SKM-1 treated with dmso at 0.1 percent for 144 hours (cell line): ENCODE results near the gene FOXN4.

ENCODE experiments used
- DNase-seq: peaks from one replicate; lab custom pipeline; 2025; ENCODE audit not compliant: unreplicated experiment; lab: John Stamatoyannopoulos, UW

FOXN4 gene

GRCh38 chr12:109307051-109307450 lies 2.0 kb downstream of the FOXN4 start:
- DNase-seq, result no peak

- no peak for DNase-seq
Observed at GRCh38 chr12:109305547-109305946, 3.5 kb downstream of the FOXN4 start.

DNA sequence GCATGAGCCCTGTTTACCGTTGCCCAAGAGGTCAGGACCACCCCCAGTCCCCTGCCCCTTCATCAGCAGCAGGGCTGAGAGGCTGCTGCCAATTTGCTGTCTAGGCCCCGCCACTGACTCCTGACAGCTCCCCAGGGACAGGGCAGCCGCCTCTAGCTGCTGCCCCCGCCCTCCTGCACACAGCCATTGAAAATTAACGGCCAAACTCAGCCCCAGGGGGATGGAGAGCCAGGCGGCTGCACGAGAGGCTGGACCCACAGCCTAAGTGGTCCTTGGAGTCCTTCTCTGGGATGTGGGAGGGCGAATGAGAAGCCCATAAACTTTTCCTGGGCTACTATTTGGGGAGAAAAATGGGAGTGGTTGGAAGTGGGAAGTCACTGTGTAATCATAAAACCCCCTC lies 4.6 kb downstream of the FOXN4 start:
- DNase-seq, result no peak

GRCh38 chr12:109302770-109303169 lies 6.3 kb downstream of the FOXN4 start:
- no peak for DNase-seq

DNA sequence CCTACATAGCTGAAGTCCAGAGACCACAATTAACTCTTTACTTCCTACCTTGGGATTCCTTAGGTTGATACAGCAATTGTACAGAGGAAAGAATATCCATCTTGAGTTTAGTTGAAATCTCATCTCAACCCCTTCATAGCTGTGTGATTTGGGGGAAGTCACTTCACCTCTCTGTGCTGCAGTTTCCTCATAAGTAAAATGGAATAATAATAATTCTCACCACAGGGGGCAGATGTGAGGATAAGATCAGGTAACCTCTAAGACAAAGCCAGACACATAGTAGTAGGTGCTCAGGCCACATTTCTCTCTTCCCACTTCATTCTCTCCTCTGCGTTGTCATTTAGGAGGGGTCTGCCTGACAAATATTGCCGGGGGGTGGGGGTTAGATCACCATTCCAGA lies 6.7 kb downstream of the FOXN4 start:
- no peak for DNase-seq

DNA sequence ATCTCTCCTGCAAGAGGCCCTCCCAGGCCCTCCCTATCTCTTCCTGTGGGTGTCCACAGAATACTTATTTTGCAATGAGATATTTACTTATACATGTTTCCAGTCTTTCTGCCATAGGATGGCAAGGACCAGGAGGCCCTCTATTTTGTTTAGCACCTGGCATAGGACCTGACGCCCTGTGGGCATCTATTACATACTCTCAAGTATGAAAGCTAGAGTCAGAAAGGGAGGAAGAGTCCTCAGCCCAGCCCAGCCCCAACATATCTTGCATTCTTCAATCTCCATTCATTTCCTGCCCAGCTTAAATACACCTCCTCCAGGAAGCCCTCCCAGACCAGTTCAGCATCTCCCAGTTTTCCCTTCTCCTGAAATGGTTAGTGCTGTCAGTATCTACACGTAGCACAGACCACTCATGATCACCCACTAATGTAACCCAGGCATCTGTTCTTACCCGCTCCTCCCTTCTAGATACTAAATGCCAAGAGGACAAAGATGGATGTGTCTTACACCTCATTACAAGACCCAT lies 7.4 kb downstream of the FOXN4 start:
- no peak for DNase-seq

- DNase-seq, result no peak
Observed at GRCh38 chr12:109299849-109300248, 9.2 kb downstream of the FOXN4 start.

DNA sequence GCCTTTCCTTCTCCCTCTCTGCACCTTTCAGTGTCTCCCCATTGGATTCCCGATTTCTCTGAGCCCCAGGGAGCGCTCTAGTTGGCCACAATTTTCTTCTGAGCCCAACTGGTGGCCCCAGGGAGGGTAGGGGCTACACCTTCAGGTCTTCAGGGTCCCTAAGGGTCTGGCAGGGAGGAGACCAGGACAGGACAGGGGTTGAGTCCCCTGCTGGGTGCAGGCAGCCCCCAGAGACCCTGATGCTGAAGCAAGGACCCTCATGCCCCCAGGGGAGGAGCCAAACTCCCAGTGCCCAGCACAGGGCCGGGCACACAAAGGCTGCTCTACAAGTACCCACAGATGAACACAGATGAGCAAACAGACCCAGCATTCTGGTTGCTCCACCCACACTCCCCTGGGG lies 12.7 kb downstream of the FOXN4 start:
- no peak for DNase-seq

DNA sequence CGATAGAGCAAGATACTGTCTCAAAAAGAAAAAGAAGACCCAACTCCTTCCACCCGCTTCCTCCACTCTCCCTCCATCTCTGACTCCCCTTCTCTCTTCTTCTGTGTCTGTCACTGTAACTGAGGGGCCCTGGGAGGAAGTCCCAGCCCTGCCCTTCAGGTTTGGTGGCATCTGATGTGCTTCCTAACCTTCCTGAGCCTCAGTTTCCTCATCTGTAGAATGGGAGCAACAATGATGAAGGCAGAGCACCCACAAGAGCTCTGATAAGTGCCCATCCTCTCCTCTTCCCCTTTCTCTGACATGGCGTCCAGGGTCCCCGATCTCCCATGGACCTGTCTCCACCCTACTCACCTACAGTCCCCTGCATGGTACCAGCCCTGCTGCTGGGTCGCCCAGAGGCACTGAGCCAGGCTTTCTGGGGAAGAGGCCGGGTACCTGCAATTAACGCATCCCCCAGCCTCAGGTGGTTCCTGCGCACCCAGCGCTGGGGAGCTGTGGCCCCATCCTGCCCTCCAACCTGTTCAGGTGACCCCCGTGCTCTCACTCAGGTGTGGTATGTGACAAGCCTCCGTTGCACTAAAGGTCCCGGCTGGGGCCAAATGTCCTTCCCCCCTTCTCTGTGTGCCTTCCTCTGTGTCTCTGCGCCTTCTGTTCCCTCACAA lies 13.2 kb downstream of the FOXN4 start:
- no peak for DNase-seq

- DNase-seq, result no peak
Observed at GRCh38 chr12:109294286-109294796, 14.7 kb downstream of the FOXN4 start.

GRCh38 chr12:109293106-109293505 lies 16.0 kb downstream of the FOXN4 start:
- no peak for DNase-seq

- DNase-seq, result no peak
Observed at GRCh38 chr12:109292342-109292711, 16.8 kb downstream of the FOXN4 start.

DNA sequence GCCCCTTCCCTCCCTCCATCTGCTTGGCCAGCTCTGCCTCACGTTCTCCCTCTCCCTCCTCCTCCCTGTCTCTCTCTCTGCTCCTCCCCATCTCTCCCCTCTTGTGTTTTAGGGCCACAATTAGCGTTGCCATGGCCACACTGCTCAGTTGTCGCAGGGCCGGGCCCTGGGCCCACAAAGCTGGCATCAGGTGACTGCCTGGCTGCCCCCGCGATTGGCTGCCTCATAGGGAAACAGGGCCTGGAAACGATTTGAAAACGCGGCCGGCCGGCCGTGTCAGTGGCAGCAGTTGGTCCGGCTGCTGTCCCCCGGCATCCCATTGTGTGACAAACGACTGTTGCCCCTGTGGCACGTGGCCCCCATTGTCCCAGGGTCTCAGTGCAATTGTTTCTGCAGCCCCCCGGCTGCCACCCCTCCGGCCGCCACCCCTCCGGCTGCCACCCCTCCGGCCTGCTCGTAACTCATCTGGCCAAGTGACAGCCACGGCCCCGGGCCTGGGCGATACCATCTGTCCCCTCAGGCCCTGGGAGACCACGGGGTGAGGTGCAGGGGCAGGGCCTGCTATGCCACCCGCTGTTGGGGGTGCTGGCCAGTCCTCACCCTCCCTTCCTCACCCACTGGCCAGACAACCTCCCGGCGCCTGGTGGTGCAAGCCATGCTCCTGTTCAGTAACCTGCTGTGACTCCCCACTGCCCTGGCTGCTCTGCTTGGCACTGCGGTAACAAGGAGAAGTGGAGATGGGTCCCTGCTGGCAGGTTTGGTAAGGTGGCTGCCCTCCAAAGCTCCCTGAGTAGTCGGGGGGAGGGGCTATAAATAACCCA lies 17.4 kb downstream of the FOXN4 start:
- no peak for DNase-seq

GRCh38 chr12:109291117-109291516 lies 18.0 kb downstream of the FOXN4 start:
- no peak for DNase-seq

DNA sequence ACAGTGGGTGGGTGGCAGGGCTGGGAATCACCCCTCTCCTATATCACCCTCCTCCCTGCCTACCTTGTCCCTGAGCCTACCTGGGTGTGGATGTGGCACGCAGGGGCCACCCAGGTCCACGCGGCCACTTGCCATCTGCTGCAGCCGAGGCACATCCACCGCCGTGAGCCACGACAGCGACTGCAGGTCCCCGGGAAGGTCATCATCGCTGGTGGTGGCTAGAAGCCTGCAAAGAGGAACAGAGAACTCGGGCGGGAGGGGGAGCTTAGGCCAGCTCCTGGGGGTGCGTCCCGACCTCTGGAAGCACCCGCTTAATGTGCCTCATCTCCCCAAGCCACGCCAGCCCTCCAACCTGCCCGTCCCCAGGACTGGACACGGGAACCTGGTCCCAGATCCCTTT lies 19.0 kb downstream of the FOXN4 start:
- no peak for DNase-seq

DNA sequence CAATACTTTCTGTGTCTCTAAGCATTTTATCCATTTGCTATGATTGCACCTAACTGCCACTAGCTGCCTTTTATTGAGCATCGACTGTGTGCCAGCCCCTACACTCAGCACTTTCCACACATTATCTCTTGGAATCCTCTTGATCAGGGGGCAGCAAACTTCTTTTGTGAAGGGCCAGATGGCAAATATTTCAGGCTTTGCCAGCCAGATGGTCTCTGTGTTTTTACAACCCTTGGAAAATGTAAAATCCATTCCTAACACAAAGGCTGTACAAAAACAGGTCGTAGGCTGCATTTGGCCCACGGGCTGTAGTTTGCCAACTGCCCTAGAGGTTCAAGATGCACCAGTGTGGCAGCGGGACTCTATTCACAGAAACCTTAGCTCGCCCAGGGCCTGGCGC lies 19.5 kb downstream of the FOXN4 start:
- DNase-seq, result no peak

GRCh38 chr12:109289004-109289403 lies 20.1 kb downstream of the FOXN4 start:
- DNase-seq, result no peak

GRCh38 chr12:109288571-109288970 lies 20.5 kb downstream of the FOXN4 start:
- no peak for DNase-seq

GRCh38 chr12:109287811-109288469 lies 21.1 kb downstream of the FOXN4 start:
- no peak for DNase-seq

GRCh38 chr12:109287181-109287580 lies 21.9 kb downstream of the FOXN4 start:
- no peak for DNase-seq

DNA sequence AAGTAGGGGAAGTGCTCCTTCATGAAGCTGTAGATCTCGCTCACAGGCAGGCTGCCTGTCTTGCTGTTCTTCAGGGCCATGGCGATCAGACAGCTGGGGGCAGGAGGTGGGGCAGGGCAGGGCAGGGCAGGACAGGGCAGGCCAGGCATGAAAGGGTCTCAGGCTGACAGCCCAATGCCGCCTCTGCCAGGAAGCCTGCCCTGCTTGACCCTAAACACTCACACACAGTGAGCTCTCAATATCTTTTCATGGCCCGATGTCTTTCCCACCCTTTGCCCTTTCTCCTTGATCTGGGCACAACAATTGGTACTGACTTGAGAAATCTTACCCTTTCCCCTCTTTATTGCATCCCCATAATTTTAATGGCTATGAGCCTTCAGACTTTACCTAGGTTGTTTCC lies 22.4 kb downstream of the FOXN4 start:
- no peak for DNase-seq

DNA sequence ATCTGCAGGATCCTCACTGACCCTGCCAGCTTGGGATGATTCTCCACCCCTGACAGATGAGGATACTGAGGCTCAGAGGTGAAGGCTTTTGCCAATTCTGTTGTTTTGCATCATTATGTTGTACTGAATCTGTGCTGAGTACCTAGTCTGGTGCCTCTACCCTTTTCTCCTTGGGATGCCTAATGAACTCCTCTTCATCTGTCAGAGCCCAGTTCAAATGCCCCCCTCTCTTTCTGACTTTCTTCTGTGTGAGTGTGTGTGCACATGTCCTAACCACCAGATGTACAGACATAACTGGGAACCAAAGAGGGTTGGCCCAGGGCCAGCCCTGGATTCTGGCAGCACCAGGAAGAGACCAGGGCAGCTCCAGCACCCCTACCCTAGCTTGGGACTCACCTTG lies 22.8 kb downstream of the FOXN4 start:
- no peak for DNase-seq
